Measurements from ENCODE around the gene SSH3. TPM values are rescaled to one million over a fixed set of nuclear protein-coding genes. Genes with fewer than 3 reads are reported as not detected.

Gene SSH3
- total and polyA plus RNA-seq, 2 of the 8 experiments (the other 6 are each of a cell fraction or from before 2014, with no cell fraction given) = 16.9 to 19.8 TPM

DNA sequence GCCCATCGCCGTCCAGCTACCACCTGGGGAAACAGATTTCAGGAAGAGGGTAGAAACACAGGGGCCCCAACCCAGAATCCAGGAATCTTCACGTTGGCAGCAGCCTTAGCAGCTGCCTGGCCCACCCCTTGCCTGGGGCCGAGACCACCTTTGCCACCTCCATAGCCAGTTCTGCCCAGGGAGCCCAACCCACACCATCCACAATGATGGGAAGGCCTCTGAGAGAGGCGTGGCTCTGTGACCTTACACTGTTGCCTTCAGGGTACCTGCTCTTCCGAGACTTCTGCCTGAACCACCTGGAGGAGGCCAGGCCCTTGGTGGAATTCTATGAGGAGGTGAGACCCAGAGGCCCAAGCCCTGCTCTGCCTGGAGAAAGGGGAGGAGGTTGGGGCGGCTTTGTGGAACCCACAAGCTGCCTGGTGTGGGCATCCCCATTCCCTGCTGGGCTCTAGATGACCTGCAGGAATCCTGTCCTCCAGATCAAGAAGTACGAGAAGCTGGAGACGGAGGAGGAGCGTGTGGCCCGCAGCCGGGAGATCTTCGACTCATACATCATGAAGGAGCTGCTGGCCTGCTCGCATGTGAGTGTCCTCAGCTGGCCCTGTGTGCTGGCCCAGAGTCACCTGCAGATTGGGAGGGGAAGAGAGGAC, 24.3 kb upstream of the SSH3 start (continued):
- TF ChIP-seq TAF1 (IDR thresholded peaks at IDR 0.05; ENCODE audit: low read depth, low read length) = no peak
- TF ChIP-seq SRF (IDR thresholded peaks at IDR 0.05; ENCODE audit: low read depth, low read length) = no peak
- TF ChIP-seq BRCA1 (IDR thresholded peaks at IDR 0.05; ENCODE audit: low read depth, low read length) = no peak
